HEK293T (cell line): ENCODE data around the gene AXIN1.
"Not testable (repeated sequence)": the region's sequence is repeated elsewhere in the genome, so short reads cannot be mapped to it uniquely, and the experiment has no call there.

ENCODE experiments used
- CTCF ChIA-PET: fragments of 350-600 bp; formaldehyde crosslinking; extraction: SDS; loops from one replicate; lab custom pipeline; 2021; ENCODE audit warnings: antibody characterized with exemption, inconsistent platforms; lab: Yijun Ruan, JAX
- POLR2A ChIA-PET: fragments of 350-600 bp; formaldehyde crosslinking; extraction: SDS; loops from one replicate; lab custom pipeline; 2020; ENCODE audit warnings: antibody characterized with exemption, inconsistent platforms; lab: Yijun Ruan, JAX
- DNase-seq: peaks from one replicate; pipeline ENCODE4 v3.0.0; 2012; ENCODE audit warnings: mixed read lengths; ENCODE audit errors: extremely low spot score
- ARNT ChIP-seq: fragments of 450-650 bp; IDR thresholded peaks from 2 replicates; pipeline ENCODE4 v1.6.1; 2017; ENCODE audit warnings: mild to moderate bottlenecking
- BHLHE40 ChIP-seq: fragments of 450-650 bp; IDR thresholded peaks from 2 replicates; pipeline ENCODE4 v1.6.1; 2016; ENCODE audit warnings: mild to moderate bottlenecking, moderate library complexity, borderline replicate concordance
- CTBP1 ChIP-seq: fragments of 450-650 bp; IDR thresholded peaks from 2 replicates; pipeline ENCODE4 v1.6.1; 2016; ENCODE audit warnings: borderline replicate concordance
- ELF4 ChIP-seq: fragments of 450-650 bp; IDR thresholded peaks from 2 replicates; pipeline ENCODE4 v1.6.1; 2017; ENCODE audit warnings: antibody characterized with exemption
- FOXA1 ChIP-seq: fragments of 450-650 bp; IDR thresholded peaks from 2 replicates; pipeline ENCODE4 v1.6.1; 2016; ENCODE audit warnings: mild to moderate bottlenecking
- FOXK2 ChIP-seq: fragments of 450-650 bp; IDR thresholded peaks from 2 replicates; pipeline ENCODE4 v1.6.1; 2016; ENCODE audit warnings: mild to moderate bottlenecking
- FOXM1 ChIP-seq: fragments of 450-650 bp; IDR thresholded peaks from 2 replicates; pipeline ENCODE4 v1.6.1; 2017; ENCODE audit warnings: mild to moderate bottlenecking, borderline replicate concordance
- HDGF ChIP-seq: fragments of 450-650 bp; IDR thresholded peaks from 2 replicates; pipeline ENCODE4 v1.6.1; 2017; ENCODE audit warnings: antibody characterized with exemption, borderline replicate concordance
- L3MBTL2 ChIP-seq: fragments of 450-650 bp; conservative IDR thresholded peaks from 2 replicates; pipeline ENCODE4 v1.6.1; 2016; ENCODE audit warnings: mild to moderate bottlenecking
- LEF1 ChIP-seq: fragments of 450-650 bp; IDR thresholded peaks from 2 replicates; pipeline ENCODE4 v1.6.1; 2017; ENCODE audit warnings: mild to moderate bottlenecking, borderline replicate concordance
- NFRKB ChIP-seq: fragments of 450-650 bp; IDR thresholded peaks from 2 replicates; pipeline ENCODE4 v1.6.1; 2016; ENCODE audit warnings: mild to moderate bottlenecking, moderate library complexity
- PKNOX1 ChIP-seq: fragments of 450-650 bp; IDR thresholded peaks from 2 replicates; pipeline ENCODE4 v1.6.1; 2016
- SP1 ChIP-seq: fragments of 450-650 bp; IDR thresholded peaks from 2 replicates; pipeline ENCODE4 v1.6.1; 2017
- SUZ12 ChIP-seq: fragments of 450-650 bp; IDR thresholded peaks from 2 replicates; pipeline ENCODE4 v1.6.1; 2016; ENCODE audit warnings: mild to moderate bottlenecking
- TARDBP ChIP-seq: fragments of 450-650 bp; IDR thresholded peaks from 2 replicates; pipeline ENCODE4 v1.6.1; 2016
- ZNF384 ChIP-seq: fragments of 450-650 bp; IDR thresholded peaks from 2 replicates; pipeline ENCODE4 v1.6.1; 2016

AXIN1 gene

GRCh38 chr16:347203-347602 lies 5.3 kb downstream of the AXIN1 start:
- TF ChIP-seq SP1 (no peak), BHLHE40 (no peak), TARDBP (no peak), ELF4 (no peak), ARNT (no peak), FOXA1 (no peak), NFRKB (no peak), LEF1 (no peak), CTBP1 (no peak), SUZ12 (no peak), L3MBTL2 (no peak), HDGF (no peak), FOXM1 (no peak), FOXK2 (no peak), PKNOX1 (no peak), ZNF384 (no peak)
- DNase-seq = no peak
- ChIA-PET POLR2A (no interaction called here), CTCF (no interaction called here)

- ChIA-PET POLR2A (no interaction called here), CTCF (interaction anchor here (1.0 kb wide), 1 partner anchor 9 kb away, joined by 3 read pairs; no protein-coding TSS in a partner anchor)
- no peak for TF ChIP-seq FOXM1
- TF ChIP-seq FOXA1 = no peak
- no peak for TF ChIP-seq ARNT
- TF ChIP-seq FOXK2 = no peak
- no peak for TF ChIP-seq PKNOX1
- TF ChIP-seq HDGF = no peak
- TF ChIP-seq LEF1 = no peak
- no peak for TF ChIP-seq ZNF384
- no peak for TF ChIP-seq ELF4
- no peak for TF ChIP-seq TARDBP
- no peak for TF ChIP-seq SP1
- TF ChIP-seq CTBP1 = no peak
- TF ChIP-seq NFRKB = no peak
- DNase-seq = no peak
These were observed 5.9 kb downstream of the AXIN1 start for GRCh38 chr16:346587-346986.

- TF ChIP-seq ARNT = no peak
- TF ChIP-seq BHLHE40 = no peak
- ChIA-PET POLR2A (no interaction called here), CTCF (interaction anchor here (1.0 kb wide), 1 partner anchor 8 kb away, joined by 3 read pairs; no protein-coding TSS in a partner anchor)
- DNase-seq = no peak
These were observed 6.8 kb downstream of the AXIN1 start for GRCh38 chr16:345772-346171.

GRCh38 chr16:342455-343213 lies 9.9 kb downstream of the AXIN1 start:
- CTCF ChIA-PET = no interaction called here
- POLR2A ChIA-PET = no interaction called here
- DNase-seq = no peak
- TF ChIP-seq SUZ12 (no peak), NFRKB (no peak), CTBP1 (no peak), FOXK2 (no peak), BHLHE40 (no peak), ARNT (no peak), PKNOX1 (no peak), SP1 (no peak), FOXM1 (no peak), TARDBP (no peak), HDGF (no peak), ZNF384 (no peak), ELF4 (no peak), LEF1 (no peak), L3MBTL2 (no peak), FOXA1 (no peak)

- CTCF ChIA-PET, POLR2A ChIA-PET: not testable (repeated sequence)
These were observed 10.6 kb downstream of the AXIN1 start for GRCh38 chr16:341974-342336.

GRCh38 chr16:341095-341973 lies 11.2 kb downstream of the AXIN1 start:
- DNase-seq, CTCF ChIA-PET, POLR2A ChIA-PET: not testable (repeated sequence)

More at GRCh38 chr16:341974-342336, 10.6 kb downstream of the AXIN1 start:
- DNase-seq = not testable (repeated sequence)
